Measurements from ENCODE around the gene ARHGAP44.

The ARHGAP44 gene

DNA sequence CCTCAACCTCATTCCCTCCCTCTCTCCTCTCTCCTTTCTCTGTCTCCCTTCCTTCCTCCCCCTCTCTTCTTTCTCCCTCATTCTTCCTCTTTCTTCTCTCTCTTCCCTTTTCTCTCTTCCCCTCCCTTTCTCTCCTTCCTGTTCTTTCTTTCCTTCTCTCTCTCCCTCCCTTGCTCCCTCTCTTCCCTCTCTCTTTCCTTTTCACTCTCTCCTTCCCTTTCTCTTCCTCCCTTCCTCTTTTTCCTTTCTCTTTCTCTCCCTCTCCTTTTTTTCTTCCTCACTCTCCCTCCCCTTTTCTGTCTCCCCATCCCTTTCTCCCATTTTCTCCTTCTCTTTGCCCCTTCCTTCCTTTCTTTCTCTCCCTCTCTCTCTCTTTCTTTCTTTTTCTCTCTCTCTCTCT is 236.4 kb downstream of the ARHGAP44 start:
- DNase-seq (ENCODE audit: low read depth): no peak

DNA sequence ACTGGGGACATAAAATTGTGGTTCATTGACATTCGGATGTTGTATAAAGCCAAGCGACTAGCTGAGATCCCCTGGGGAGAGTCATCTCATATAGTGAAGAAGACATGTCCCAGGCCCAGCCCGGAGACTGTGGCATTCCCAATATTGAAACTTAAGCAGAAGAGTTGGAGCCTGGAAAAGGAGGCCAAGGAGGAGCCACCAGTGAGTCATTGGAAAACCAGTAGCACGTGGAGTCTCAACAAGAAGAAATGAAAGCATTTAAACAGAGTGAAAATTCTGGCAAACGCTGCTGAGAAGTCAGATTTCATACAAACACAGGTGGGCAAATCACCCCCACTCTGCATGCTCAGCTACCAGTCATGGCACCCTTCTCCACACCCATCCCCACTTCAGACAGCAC is 237.9 kb downstream of the ARHGAP44 start:
- DNase-seq (ENCODE audit: low read depth): no peak

DNA sequence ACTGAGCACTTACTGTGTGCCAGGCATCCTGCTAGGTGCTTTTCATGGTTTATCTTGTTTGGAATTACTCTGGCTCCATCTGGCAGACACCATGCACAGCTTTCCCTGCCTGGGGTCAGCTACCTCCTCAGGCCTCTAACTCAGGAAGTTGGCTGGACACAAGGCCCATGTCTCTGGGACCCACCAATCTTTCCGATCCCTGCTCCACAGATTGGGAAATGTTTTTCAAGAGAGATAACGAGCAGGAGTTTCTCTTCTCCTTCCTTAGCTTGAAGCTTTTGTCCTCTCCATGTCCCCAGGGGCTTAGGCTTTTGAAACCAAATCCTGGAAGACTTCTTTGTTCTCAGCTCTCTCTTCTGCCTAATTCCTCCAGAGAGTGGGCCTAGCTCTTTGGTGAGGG is 240.0 kb downstream of the ARHGAP44 start:
- no peak for DNase-seq (ENCODE audit: low read depth)

DNA sequence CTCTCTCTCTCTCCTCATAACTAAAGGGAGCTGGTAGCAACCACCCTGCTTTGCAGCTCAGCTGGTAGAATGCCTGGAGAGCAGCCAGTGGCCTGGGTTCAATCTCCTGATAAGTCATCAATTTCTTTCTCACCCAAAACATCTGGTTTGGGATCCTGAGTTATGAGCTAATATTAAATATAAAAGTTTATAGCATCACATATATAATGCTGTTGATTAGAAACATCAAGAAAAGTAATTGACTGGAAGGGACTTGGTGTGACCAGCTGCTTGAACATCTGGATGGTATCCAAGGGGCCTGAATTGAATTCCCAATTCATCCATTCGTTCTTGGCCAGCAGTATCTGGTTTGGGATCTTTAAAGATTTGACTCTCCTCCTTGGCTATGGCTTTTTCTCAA is 240.8 kb downstream of the ARHGAP44 start:
- no peak for DNase-seq (ENCODE audit: low read depth)

GRCh38 chr17:13030459-13031300 is 241.4 kb downstream of the ARHGAP44 start:
- peak; percentile 31 for DNase-seq (ENCODE audit: low read depth)

DNA sequence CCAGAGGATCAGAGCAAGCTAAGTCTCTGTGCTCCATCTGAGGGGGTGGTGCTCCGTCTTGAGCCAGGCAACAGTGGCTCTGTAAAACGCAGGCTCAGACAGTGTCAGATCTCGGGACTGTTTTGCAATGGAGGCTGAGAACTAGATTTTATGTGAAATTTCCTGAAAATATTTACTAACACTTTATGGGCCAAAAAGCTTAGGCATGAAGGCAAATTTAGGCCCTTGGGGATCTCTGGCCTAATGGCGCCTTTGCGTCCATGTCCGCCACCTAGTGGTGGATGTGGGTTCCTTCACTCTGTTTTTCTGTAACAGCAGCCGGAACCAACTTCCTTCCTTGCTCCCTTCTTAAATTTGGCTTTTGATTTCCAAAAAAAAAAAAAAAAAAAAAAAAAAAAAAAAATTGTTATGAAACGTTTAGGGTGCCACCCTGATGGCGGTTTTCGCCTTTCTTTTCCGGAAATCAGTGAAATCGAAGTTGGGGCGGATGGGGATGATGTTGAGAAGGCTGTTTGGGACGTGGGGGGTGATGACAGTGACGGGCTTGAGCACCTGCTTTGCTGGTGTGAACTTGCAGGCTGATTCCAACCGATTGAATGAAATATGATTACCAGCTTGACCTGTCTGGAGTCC is 242.5 kb downstream of the ARHGAP44 start:
- peak; percentile 35 for DNase-seq (ENCODE audit: low read depth)

DNA sequence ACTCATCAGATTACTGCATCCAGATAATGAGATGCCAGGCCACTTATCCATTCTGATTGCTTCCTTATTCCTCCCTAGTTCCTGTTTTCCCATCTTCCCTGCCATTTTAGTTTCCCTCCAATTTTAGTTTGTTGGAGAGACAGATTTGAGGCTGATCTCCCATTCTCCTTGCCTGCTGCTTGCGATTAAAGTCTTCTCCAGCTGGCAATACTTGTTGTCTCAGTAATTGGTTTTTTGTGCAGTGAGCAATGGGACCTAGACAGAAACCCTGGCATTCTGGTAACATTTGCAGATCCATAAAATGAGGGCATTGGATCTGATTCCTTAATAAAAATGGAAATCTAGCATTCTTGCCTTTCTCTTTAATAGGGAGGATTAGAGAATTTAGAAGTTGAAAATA is 246.1 kb downstream of the ARHGAP44 start:
- DNase-seq (ENCODE audit: low read depth): no peak

DNA sequence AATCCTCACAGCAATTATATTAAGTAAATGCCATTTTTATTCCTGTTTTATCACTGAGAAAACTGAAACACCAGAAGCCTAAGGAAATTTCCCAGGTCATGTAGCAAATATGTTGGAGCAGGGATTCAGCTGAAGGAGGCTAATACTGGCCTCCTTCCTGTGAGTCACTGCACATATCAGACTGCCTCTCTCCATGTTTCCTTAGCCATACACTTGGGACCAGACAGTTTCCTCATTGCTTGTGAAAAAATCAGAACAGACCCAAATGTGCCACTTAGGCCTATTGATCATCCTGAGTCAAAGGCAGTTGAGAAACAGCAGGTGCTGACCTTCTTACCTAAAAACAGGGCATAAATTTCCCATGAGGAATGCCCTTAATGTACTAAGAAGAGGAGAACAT is 247.5 kb downstream of the ARHGAP44 start:
- no peak for DNase-seq (ENCODE audit: low read depth)

DNA sequence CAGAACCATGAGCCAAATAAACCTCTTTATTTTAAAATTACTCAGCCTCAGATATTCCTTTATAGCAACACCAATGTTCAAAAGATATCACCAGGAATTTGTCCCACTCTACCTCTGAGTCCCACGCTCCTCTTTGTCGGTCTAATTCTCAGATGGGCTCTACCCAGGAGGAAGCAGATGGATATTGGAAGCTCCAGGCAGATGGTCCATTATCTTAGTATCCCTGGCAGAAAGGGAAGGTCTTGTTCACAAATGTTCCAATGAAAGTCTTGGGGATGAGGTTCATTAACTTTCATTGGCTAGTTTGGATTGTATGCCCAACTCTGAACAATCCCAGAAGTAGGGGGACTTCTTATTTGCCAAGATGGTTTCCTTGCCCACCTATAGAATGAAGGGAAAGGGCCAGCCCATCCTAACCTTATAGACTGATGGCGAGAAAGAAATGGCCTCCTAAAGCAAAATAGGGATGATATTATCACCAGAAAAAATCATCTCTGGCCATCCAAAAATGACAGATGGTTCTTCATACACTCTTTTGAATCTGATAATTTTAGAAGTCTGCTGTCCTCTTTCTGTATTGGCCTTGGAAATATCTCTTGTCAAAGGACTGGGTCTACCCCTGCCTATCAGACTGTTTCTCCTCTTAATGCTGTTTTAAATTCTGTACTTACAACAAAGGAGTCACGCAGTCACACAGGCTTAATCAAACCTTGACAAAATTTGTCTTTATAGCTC is 249.8 kb downstream of the ARHGAP44 start:
- no peak for DNase-seq (ENCODE audit: low read depth)

Data from activated T-cell treated with anti-CD3 and anti-CD28 coated beads for 24 hours (primary cell).